ENCODE data around the gene RAVER1. TPM values are rescaled to one million over a fixed set of nuclear protein-coding genes. Genes with fewer than 3 reads are reported as not detected.
A peak's percentile ranks its signal among the peaks of the same experiment; 100 is the strongest.

Gene RAVER1
- total RNA-seq, 8 experiments from 2014 or later = 4.3 to 31.8 (median 8.1) TPM

GRCh38 chr19:10305139-10305806 is 28.1 kb downstream of the RAVER1 start:
- no peak for ATAC-seq (replicated peaks in 6 of 8)
- 60 to 100% (median 90%) methylated on average over 1 to 5 of the region's 17 CpGs; no CpG with 5 or more reads in 5 of the 10 experiments for WGBS, 10 experiments
- in situ Hi-C loops (cut with MboI; ENCODE audit: low pct_unique_long_range_greater_than_20kb in 2 of 9, low sequenced_read_pairs in 9 of 9, unreplicated experiment in 9 of 9) = no loop called here
- Histone ChIP-seq H3K4me3 (no peak overlapping the region), H3K27ac (no peak overlapping the region), H3K4me1 (replicated peaks in 1 of 2) (no peaks in the 10 kb centered on the region)

- whole genome bisulfite sequencing, 10 experiments = 20 to 79% (median 46%) methylated on average over 1 to 4 of the region's 14 CpGs; no CpG with 5 or more reads in 2 of the 10 experiments
- in situ Hi-C loops (cut with MboI; ENCODE audit: low pct_unique_long_range_greater_than_20kb in 2 of 9, low sequenced_read_pairs in 9 of 9, unreplicated experiment in 9 of 9) = no loop called here
- ATAC-seq (replicated peaks in 6 of 8) = peak in 1 of 8 experiments; percentile 13
- H3K4me3 ChIP-seq = no peak overlapping the region
- H3K4me1 ChIP-seq (replicated peaks in 1 of 2) = peaks cover 9 to 12% of the 10 kb centered on the region in 2 donors
- H3K27ac ChIP-seq = no peak overlapping the region
Measured at GRCh38 chr19:10299545-10300458, 33.5 kb downstream of the RAVER1 start.

- in situ Hi-C loops (cut with MboI; ENCODE audit: low pct_unique_long_range_greater_than_20kb in 2 of 9, low sequenced_read_pairs in 9 of 9, unreplicated experiment in 9 of 9) = no loop called here
- Histone ChIP-seq H3K27ac (no peak overlapping the region), H3K4me3 (peak overlapping the region in 3 of 5 donors; percentile 3 to 18 (median 14)), H3K4me1 (replicated peaks in 1 of 2) (peaks cover 9 to 12% of the 10 kb centered on the region in 2 donors)
- WGBS, 10 experiments = 0% methylated on average over 2 to 4 of the region's 58 CpGs; no CpG with 5 or more reads in 7 of the 10 experiments
- peak in 2 of 8 experiments; percentile 10 to 53 for ATAC-seq (replicated peaks in 6 of 8)
Measured at GRCh38 chr19:10295847-10296591, 37.3 kb downstream of the RAVER1 start.

- Histone ChIP-seq H3K4me3 (peak overlapping the region in 2 of 5 donors; percentile 3 to 18), H3K4me1 (replicated peaks in 1 of 2) (peaks cover 9 to 12% of the 10 kb centered on the region in 2 donors), H3K27ac (no peak overlapping the region)
- in situ Hi-C loops (cut with MboI; ENCODE audit: low pct_unique_long_range_greater_than_20kb in 2 of 9, low sequenced_read_pairs in 9 of 9, unreplicated experiment in 9 of 9) = no loop called here
- ATAC-seq (replicated peaks in 6 of 8) = peak in 4 of 8 experiments; percentile 1 to 20 (median 8)
- WGBS, 10 experiments = 0 to 27% (median 8%) methylated on average over 1 to 5 of the region's 48 CpGs; no CpG with 5 or more reads in 5 of the 10 experiments
Measured at GRCh38 chr19:10295305-10295846, 38.0 kb downstream of the RAVER1 start.

GRCh38 chr19:10294368-10294697 is 39.0 kb downstream of the RAVER1 start:
- no peak for ATAC-seq (replicated peaks in 6 of 8)
- peaks cover 9 to 12% of the 10 kb centered on the region in 2 donors for H3K4me1 ChIP-seq (replicated peaks in 1 of 2)
- WGBS, 10 experiments = 42% methylated on average over 8 of the region's 25 CpGs; no CpG with 5 or more reads in 9 of the 10 experiments
- H3K4me3 ChIP-seq = no peak overlapping the region
- no peak overlapping the region for H3K27ac ChIP-seq
- in situ Hi-C loops (cut with MboI; ENCODE audit: low pct_unique_long_range_greater_than_20kb in 2 of 9, low sequenced_read_pairs in 9 of 9, unreplicated experiment in 9 of 9) = no loop called here

GRCh38 chr19:10293637-10294367 is 39.5 kb downstream of the RAVER1 start:
- in situ Hi-C loops (cut with MboI; ENCODE audit: low pct_unique_long_range_greater_than_20kb in 2 of 9, low sequenced_read_pairs in 9 of 9, unreplicated experiment in 9 of 9) = no loop called here
- WGBS, 10 experiments = 0 to 45% (median 24%) methylated on average over 1 to 17 of the region's 49 CpGs; no CpG with 5 or more reads in 4 of the 10 experiments
- H3K4me3 ChIP-seq = peak overlapping the region in 1 of 5 donors; percentile 80
- peaks cover 9 to 14% of the 10 kb centered on the region in 2 donors for H3K4me1 ChIP-seq (replicated peaks in 1 of 2)
- H3K27ac ChIP-seq = no peak overlapping the region
- ATAC-seq (replicated peaks in 6 of 8) = no peak

GRCh38 chr19:10292789-10293636 is 40.3 kb downstream of the RAVER1 start:
- Histone ChIP-seq H3K4me1 (replicated peaks in 1 of 2) (peaks cover 9 to 18% of the 10 kb centered on the region in 2 donors), H3K4me3 (peak overlapping the region; percentile 30 to 80 (median 42)), H3K27ac (peak overlapping the region in 1 of 2 donors; percentile 36)
- ATAC-seq (replicated peaks in 6 of 8) = no peak
- in situ Hi-C loops (cut with MboI; ENCODE audit: low pct_unique_long_range_greater_than_20kb in 2 of 9, low sequenced_read_pairs in 9 of 9, unreplicated experiment in 9 of 9) = no loop called here
- 7 to 71% (median 17%) methylated on average over 4 to 21 of the region's 56 CpGs; no CpG with 5 or more reads in 3 of the 10 experiments for WGBS, 10 experiments

- peak overlapping the region; percentile 30 to 80 (median 42) for H3K4me3 ChIP-seq
- peaks cover 9 to 18% of the 10 kb centered on the region in 2 donors for H3K4me1 ChIP-seq (replicated peaks in 1 of 2)
- peak in 7 of 8 experiments; percentile 3 to 61 (median 44) for ATAC-seq (replicated peaks in 6 of 8)
- WGBS, 10 experiments = 0% methylated on average over 6 of the region's 45 CpGs; no CpG with 5 or more reads in 9 of the 10 experiments
- in situ Hi-C loops (cut with MboI; ENCODE audit: low pct_unique_long_range_greater_than_20kb in 2 of 9, low sequenced_read_pairs in 9 of 9, unreplicated experiment in 9 of 9) = no loop called here
- peak overlapping the region in 1 of 2 donors; percentile 36 for H3K27ac ChIP-seq
Measured at GRCh38 chr19:10292206-10292788, 41.0 kb downstream of the RAVER1 start.

GRCh38 chr19:10291554-10292205 is 41.6 kb downstream of the RAVER1 start:
- Histone ChIP-seq H3K4me3 (peak overlapping the region; percentile 30 to 80 (median 42)), H3K4me1 (replicated peaks in 1 of 2) (peaks cover 9 to 17% of the 10 kb centered on the region in 2 donors), H3K27ac (peak overlapping the region in 1 of 2 donors; percentile 26)
- ATAC-seq (replicated peaks in 6 of 8) = peak in 1 of 8 experiments; percentile 1
- 0 to 12% (median 2%) methylated on average over 1 to 20 of the region's 49 CpGs; no CpG with 5 or more reads in 4 of the 10 experiments for WGBS, 10 experiments
- in situ Hi-C loops (cut with MboI; ENCODE audit: low pct_unique_long_range_greater_than_20kb in 2 of 9, low sequenced_read_pairs in 9 of 9, unreplicated experiment in 9 of 9) = no loop called here

- peak in 7 of 8 experiments; percentile 2 to 11 (median 6) for ATAC-seq (replicated peaks in 6 of 8)
- WGBS, 10 experiments = 0% methylated on average over 2 to 9 of the region's 57 CpGs; no CpG with 5 or more reads in 5 of the 10 experiments
Measured at GRCh38 chr19:10290876-10291553, 42.3 kb downstream of the RAVER1 start.

More at GRCh38 chr19:10290876-10291553, 42.3 kb downstream of the RAVER1 start:
- Histone ChIP-seq H3K4me1 (replicated peaks in 1 of 2) (peaks cover 2 to 12% of the 10 kb centered on the region in 2 donors), H3K4me3 (peak overlapping the region; percentile 30 to 80 (median 42)), H3K27ac (peak overlapping the region in 1 of 2 donors; percentile 26)
- in situ Hi-C loops (cut with MboI; ENCODE audit: low pct_unique_long_range_greater_than_20kb in 2 of 9, low sequenced_read_pairs in 9 of 9, unreplicated experiment in 9 of 9) = no loop called here
